GM18499 (cell line): ENCODE measurements around the gene CD9.
A peak's percentile ranks its signal among the peaks of the same experiment; 100 is the strongest.
"Not testable (repeated sequence)": the region's sequence is repeated elsewhere in the genome, so short reads cannot be mapped to it uniquely, and the experiment has no call there.

Experiments
- ATAC-seq: cut with Tn5 transposase; IDR thresholded peaks from one replicate; pipeline ENCODE4 v1.9.1; 2021; ENCODE audit warnings: moderate number of reproducible peaks; ENCODE audit not compliant: insufficient read depth, unreplicated experiment

The CD9 gene, protein sequence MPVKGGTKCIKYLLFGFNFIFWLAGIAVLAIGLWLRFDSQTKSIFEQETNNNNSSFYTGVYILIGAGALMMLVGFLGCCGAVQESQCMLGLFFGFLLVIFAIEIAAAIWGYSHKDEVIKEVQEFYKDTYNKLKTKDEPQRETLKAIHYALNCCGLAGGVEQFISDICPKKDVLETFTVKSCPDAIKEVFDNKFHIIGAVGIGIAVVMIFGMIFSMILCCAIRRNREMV

DNA sequence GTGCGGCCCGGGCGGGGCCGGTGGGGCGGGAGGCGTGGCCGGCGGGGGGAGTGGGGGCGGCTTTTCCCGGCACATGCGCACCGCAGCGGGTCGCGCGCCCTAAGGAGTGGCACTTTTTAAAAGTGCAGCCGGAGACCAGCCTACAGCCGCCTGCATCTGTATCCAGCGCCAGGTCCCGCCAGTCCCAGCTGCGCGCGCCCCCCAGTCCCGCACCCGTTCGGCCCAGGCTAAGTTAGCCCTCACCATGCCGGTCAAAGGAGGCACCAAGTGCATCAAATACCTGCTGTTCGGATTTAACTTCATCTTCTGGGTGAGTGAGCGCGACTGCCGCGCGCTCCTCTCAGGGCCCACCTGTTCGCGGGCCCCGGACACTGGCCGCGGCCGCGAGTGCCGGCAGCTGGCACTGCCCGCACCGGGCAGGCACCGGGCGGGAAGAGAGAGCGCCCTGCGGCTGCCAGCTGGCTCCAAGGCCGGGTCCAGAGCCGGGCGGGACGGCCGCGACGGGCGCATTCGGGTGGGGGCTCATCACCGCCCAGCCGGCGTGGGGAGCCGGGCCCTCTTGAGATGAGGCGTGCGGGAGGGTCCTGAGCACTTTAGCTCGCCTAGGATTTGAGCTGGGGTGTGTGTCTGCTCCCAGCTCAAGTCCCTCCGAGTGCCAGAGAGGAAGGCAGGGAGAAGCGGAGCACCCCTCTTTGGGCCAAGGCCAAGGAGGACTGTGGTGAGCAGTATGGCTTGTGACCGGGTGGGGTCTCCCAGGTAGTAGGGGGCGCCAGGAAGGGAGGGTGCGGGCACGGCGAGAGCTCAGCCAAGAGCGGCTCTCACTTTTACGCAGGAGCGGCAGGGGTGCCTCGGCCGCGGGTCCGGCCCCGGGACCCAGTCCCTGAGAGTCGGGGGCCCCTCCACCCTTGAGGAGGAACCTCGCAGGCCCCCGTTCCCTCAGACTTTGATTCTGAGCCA, at the start of gene CD9:
Gene CD9, plus strand, starts transcription at position 145 of the 957 bp plus-strand sequence. Its CDS starts 100 bp downstream, at position 245.
- ATAC-seq: no peak

- no peak for ATAC-seq
Observed at GRCh38 chr12:6154730-6155459, 45.3 kb upstream of the CD9 start.

- no peak for ATAC-seq
Observed at GRCh38 chr12:6157482-6157881, 42.7 kb upstream of the CD9 start.

DNA sequence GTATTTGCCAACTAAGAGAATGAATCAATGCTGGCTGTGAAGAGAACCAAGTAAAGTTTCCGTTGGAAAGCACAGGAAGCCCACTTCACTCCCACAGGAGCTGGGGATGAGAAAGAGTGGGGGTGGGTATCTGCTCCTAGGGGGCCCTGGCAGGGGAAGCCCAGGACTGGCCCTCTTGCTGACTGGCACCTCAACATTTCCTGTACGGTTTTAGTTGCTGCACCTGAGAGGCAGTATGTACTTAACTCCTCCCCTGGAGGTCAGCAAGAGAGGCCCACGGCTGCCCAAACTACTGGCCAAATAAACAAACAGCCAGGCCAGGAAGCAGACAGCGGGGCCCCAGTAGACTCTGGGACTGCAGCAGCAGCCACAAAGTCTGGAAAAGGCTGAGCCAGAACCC, 41.9 kb upstream of the CD9 start:
- ATAC-seq: no peak

DNA sequence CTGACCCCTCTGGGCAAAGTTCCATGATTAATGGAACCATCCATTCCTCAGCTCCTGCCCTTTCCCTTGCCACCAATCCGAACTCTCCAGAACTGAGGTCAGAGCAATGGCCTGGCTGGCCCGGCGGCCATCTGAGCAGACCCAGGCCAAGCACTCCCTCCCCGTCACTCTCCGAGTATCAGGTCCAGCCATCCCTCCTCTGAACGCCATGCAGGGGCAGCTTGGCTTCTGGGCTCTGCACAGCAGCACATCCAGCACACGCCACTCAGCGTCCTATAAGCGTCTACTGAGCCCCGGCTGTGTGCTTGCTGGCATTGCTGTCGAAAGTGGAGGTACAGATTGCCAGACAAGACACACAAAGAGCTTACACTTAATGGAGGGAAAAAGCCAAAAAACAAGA, 41.5 kb upstream of the CD9 start:
- ATAC-seq: no peak

GRCh38 chr12:6159166-6160011, 40.8 kb upstream of the CD9 start:
- ATAC-seq: not testable (repeated sequence)

DNA sequence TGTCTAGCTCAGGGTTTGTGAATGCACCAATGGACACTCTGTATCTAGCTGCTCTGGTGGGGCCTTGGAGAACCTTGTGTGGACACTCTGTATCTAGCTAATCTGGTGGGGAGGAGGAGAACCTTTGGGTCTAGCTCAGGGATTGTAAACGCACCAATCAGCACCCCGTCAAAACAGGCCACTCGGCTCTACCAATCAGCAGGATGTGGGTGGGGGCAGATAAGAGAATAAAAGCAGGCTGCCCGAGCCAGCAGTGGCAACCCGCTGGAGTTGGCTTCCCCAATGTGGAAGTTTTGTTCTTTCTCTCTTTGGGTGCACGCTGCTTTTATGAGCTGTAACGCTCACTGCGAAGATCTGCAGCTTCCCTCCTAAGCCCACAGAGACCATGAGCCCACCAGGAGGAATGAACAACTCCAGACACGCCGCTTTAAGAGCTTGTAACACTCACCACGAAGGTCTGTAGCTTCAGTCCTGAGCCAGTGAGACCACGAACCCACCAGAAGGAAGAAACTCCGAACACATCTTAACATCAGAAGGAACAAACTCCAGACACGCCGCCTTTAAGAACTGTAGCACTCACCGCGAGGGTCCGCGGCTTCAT, 40.1 kb upstream of the CD9 start:
- not testable (repeated sequence) for ATAC-seq

- ATAC-seq: no peak
Observed at GRCh38 chr12:6161124-6161882, 38.9 kb upstream of the CD9 start.

- ATAC-seq: no peak
Observed at GRCh38 chr12:6163416-6164060, 36.7 kb upstream of the CD9 start.

DNA sequence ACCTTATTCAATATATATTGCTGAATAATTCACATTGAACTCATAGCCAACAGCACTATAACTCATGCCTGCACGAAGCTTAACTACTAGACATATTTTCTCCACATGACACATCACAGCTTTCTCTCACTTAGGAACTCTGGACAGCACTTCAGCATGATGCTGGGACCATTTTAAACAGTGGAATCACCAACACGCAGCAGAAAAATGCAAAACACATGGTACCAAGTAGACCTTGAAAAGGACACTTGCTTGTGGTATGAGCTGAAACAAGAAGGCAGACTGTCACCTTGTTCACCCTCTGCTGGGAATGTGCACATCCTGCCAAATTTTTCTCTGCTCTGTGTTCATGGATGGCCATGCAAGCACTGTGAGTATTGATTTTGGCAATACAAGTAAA, 34.8 kb upstream of the CD9 start:
- no peak for ATAC-seq

DNA sequence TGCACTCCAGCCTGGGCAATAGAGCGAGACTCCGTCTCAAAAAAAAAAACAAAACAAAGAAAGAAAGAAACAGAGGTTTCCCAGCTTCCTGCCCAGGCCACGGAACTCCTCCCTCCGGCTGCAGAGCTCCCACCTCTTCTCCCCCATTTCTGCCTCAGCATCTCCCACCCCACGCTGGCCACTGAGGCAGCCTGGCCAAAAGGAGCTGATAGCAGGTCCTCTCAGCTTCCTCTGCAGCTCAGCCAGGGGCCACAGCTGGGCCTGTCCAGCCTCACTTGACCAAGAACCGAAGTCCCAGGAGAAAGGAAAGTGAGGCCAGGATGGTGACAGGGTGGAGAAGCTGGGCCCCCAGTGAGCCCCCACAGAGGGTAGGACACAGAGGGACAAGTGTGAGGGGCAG, 33.4 kb upstream of the CD9 start:
- ATAC-seq: no peak

DNA sequence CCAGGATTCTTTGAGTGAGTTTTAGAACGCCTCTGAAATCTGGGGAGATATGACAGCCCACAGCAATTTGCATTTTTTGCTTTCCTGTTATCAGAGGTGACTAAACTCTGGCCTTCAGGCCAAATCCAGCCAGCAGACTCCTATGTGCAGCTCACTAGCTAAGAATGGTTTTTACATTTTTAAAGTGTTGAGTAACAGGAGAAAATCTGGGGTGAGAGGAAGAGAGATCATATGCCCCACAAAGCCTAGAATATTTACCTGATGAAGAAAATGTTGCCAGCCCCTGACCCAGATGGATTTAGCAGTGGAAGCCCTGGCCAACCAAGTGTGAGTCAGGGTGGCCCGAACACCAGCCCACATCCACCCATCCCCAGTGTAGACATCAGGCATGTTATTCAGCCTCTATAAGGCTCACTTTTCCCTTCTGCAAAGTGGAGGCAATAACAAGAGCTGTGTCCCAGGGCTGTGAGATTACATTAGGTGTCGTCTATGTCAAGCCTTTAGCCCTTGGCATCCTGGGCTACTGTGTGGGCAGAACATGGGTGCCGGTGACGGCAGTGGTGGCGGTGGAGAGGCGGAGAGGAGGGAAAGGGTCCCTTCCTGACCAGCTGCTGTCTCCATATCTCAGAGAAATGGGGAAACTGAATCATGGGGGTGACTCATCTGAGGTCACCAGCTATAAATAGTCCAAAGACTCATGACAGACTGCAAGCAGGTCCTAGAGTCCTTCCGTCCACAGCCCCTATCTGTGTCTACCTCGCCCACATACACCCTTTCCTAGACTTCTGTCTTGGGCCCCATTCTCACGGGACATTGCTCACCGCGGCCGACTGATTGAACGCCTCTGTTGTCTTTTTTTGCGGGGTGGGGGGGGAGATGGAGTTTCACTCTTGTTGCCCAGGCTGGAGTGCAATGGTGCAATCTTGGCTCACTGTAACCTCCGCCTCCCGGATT, 32.6 kb upstream of the CD9 start:
- ATAC-seq: peak; percentile 83

DNA sequence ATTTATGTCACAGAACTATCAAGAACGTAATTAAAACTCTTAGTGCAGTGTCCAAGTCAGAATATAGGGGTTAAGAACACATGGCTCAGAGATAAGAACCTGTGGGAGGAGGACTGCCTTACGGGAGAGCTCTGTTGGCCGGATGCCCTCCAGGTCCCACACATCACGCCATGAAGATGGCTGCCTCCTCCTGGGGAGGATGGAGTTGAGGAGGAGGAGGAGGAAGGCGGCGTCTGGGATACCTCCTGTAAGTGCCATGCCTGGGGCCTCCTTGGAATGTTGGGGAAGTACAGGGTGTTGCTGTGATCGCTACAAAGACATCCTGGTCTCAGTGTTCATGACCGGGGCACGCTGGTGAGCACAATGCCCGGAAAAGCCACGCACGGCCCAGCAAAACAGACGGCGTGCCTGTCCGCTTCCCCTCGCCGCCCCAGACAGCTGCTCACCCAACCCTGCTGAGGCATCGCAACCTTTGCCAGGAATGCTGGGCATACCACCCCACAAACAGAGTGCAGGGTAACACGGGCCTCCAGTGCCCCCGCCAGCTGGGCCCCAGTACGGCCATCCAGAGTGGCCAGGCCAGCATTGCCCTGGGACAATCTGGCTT, 28.7 kb upstream of the CD9 start:
- ATAC-seq: no peak

DNA sequence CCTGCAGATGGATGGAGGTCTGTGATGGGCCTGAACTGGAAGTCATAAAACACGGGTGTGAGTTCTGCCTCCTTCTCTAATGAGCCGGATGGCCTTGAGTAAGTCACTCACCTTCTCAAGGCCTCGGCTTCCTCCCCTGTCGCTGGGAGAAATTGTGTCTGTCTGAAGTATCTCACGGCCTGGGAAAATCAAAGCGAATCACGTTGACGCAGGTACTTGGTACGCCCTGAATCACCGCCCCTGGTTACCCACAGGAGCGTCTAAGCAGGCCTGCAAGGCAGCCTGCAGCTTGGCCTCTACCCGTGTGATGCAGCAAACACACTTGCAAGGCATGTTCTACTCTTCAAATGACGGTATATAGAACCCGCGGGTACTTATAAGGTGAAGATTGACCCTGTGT, 28.1 kb upstream of the CD9 start:
- ATAC-seq: no peak

- no peak for ATAC-seq
Observed at GRCh38 chr12:6172862-6173261, 27.3 kb upstream of the CD9 start.

DNA sequence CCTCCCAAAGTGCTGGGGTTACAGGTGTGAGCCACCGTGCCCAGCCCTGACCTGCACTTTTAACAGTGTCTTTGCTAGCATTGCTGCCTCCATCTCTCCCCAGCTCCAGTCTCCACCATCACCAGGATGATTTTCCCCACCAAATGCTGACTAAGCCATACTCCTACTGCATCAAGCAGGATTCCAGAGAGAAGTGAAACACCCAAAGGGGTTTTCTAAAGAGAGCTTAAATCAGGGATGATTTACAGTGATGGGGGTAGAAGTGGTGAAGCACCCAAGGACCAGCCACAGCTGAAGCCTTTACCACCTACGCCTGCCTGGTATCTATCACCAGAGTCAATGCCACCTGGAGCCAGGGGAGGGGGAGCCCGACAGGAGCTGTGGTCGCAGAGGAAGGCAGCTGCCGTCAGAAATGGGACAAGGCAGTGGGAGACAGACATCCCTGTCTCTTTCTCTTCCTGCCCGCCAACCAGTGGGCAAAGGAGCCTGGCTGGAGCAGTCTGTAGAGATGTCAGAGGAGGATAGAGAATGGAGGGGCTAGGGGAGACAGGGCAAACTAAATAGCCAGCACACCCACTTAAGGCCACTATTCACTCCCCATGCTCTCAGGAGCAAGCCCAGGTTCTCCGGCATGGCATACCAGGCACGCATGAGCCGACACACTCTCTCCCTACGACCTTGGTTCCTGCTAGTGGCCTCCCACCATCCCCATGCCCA, 22.4 kb upstream of the CD9 start:
- ATAC-seq: no peak
